ENCODE data around the gene SEMA3D.

Gene SEMA3D

DNA sequence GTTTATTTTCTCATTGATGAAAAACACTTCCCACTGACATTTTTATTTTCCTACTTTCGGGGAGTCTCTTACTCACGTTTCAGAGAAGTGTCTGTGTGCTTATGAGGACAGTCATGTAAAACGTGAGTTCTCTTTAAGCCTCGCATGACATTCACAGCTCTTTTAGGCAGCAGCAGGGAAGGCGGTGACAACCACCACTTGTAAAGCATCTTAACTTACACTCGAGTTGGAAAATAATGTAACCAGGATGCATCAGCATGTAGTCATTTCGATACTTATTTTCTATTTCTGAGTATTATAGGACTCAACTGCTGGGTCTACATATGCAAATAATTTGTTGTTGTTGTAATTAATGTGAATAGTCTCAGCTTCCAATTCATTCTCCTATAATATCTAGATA, 153.6 kb downstream of the SEMA3D start:
- no peak for DNase-seq (ENCODE audit: low read depth in 2 of 2)

DNA sequence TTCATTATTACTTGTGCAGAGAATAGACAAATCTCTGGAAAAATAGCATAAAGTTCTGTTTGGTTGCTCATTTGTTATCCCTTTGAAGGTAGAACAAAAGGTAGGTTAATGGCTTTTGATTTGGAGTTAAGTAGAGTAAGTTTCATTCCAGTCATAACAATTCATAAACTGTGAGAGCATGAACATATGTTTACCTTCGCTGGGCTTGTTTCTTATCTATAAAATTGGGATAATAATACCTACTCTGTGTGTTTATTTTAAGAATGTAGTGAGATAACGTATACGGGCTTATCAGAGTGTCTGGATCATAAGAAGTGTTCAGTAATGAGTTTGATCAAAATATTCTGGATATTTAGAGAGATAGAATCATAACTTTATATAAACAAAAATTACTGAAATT, 155.4 kb downstream of the SEMA3D start:
- no peak for DNase-seq (ENCODE audit: low read depth in 2 of 2)

DNA sequence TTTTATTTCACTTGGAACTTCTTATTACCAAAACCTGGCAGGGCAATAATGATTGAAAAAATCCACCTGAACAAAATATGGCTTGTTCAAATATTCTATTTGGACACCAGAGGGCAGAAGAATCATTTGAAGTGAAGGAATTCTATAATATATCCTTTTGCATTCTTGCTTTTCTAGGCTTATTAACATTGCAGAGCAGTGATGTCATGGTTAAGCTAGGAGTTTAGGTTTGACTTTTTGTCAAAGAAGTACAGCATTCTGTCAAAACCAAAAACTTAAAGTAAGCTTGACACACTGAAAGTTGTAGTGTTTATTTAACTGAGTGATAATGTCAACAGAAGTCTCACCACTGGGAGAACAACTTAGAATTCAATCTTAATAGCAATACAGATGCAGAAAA, 156.0 kb downstream of the SEMA3D start:
- DNase-seq (ENCODE audit: low read depth in 2 of 2), result no peak

DNA sequence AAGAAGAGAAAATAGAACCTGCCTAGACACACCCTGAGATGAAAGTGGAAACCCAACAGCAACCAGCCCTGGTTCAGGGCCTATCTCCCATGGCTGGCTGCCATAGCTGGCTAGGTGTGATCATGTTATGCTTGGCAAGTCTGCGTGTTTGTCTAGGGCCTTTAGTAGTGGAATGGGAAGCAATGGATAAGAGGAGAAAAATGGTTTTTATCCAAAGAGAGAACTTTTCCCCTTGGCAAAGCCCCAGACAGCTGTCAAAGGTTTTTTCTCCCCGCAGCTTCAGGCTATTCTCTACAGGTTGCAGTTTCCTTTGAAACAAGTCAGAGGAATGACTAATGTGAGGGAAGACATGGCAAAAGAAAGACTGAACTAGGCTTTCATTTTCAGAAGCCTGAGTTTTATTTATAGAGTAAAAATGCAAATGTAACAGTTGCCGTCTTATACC, 161.5 kb downstream of the SEMA3D start:
- no peak for DNase-seq (ENCODE audit: low read depth in 2 of 2)

DNA sequence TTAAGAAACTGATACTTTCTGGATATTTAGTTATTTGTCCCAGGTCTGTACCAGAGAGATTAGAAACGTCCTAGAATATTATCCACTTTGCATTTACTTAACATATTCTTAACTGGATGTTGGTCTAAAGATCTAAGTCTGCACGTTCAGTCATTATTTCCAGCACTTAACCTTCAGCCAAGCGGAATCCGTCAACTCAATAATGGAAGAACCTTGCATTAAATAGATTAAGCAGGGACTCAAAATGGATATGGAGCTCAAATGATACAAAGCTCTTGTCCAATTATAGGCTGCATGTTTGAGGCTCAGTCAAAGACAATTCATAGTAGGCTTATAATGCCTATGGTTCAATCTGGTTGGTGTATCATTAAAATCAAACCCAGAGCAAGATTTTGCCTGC, 162.9 kb downstream of the SEMA3D start:
- no peak for DNase-seq (ENCODE audit: low read depth in 2 of 2)

DNA sequence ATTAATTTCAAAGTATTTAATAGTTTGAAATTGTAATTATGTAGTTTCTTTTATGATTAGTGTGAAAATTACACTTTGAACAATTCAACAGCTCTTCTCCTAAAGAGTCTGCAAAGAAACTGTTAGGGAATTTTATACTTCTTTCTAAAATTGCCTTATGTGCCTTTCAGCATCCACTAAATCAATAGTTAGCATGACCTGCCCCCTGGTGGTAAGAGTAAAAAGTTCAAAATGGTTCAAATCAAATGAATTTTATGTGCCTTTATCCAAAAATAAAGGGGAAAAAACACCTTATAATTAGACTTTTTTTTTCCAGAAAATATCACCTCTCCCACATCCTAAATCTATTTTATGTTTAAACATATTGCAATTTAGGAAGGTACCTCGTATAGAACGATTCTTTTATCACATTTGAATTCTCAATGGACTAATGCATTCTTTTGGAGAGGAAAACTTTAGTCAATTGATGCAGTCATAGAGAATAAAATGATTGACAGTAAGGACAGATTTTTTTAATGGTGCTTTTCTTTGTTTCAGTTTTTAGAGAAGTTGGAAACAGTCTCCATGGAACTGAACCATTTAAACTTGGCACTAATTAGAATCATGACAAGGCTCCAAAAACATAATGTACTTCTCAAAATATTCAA, 163.7 kb downstream of the SEMA3D start:
- no peak for DNase-seq (ENCODE audit: low read depth in 2 of 2)

DNA sequence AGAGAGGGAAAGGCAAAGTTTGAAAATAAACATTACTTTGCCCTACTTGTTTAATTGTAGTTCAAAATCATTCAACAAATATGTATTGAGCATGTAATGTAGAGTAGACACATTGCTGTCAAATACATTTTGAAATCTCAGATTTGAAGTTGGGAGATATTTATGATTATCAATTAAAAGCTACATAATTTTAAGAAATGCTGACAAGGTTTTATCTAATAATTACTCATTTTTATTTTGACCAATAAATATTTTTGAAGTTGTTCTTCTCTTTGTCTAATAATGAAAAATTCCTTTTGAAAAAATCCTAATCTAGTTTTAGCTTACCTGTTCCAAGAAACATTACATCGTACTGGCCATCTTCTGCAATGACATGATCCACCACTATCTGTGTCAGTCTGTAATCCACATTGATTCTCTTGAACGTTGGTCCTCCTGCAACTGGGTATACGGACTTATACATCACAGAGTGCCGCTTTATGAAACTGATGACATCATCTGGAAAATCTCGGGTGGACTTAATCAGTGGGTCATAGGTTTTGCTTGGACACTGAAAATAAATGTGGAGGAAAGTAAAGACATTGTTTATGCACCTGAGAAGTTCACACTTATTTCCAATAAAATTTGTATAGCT, 164.7 kb downstream of the SEMA3D start:
- DNase-seq (ENCODE audit: low read depth in 2 of 2), result no peak

DNA sequence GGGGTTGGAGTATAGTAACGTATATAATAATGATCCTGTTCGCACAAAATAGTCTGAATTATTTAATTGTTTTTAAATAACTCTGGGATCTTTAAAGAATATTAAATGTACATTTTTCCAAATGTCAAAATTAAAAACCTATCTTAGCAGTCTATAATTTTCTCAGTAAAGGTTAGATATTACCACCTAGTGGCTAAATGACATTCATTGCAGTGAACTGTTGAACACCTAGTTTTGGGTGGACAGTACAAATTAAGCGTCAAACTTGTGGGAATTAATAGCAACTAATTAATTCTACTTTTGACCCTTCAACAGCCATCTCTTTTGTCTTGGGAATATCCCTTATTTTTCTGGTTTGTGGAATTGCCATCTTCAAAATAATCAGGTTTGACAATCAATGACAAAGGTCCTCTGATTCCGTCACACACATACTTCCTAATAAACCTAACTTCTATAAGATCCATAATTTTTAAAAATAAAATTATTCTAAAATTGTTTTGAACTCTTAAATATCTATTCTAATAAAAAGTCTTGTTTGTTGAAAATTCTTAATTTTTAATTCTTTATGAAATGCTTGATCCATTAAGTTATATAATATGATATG, 165.7 kb downstream of the SEMA3D start:
- DNase-seq (ENCODE audit: low read depth in 2 of 2), result no peak

DNA sequence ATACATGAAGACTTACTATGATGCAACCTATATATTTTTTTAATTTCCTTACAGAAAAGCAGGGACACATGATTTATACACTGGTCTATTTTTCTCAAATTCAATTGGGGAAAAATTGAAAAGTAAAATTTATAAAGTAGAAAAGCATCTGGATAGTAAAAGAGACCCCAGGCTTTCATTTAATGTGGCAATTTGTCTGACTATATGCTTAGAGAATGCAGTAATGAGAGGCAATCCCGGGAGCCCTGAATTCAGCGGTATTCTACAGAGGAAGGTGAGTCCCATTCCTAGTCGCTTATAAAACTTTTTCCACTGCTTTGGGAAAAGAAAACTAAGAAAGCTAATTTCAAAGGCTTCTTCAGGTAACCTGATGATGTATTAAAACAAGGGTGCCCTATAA, 167.1 kb downstream of the SEMA3D start:
- no peak for DNase-seq (ENCODE audit: low read depth in 2 of 2)

DNA sequence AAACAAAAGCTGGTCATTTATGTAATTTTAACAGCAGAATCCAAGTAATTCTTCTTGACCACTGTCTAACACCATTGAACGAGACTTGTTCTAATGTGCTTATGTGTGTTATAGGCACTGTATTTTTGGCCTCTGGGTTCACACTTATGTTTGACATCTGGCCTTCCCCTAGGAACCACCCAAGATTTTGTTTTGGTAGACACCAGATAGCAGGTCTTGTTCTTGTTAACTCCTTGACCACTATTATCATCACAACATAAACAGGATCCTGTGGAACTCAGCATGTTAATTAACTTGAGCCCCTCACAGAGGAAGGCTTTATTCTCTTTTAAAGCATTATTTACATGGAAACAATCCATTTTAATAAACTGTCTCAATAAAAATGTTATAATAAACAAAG, 167.7 kb downstream of the SEMA3D start:
- no peak for DNase-seq (ENCODE audit: low read depth in 2 of 2)

DNA sequence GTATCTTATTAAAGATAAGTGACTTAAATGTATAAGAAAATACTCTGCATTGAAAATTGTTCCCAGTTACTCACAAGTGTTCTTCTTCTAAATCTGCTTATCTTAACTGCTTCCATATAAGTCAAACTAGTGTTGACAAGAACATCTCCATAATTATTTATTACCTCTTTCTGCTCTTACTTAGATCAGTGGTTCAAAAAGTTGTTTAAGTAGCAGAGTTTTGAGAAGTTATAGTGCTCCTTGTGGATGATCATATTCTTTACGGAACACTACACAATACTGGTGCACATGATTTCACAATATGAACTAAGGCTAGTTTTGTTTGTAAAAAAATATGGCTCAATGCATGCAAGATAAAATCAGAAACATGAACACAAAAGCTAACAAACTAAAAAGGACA, 168.4 kb downstream of the SEMA3D start:
- no peak for DNase-seq (ENCODE audit: low read depth in 2 of 2)

DNA sequence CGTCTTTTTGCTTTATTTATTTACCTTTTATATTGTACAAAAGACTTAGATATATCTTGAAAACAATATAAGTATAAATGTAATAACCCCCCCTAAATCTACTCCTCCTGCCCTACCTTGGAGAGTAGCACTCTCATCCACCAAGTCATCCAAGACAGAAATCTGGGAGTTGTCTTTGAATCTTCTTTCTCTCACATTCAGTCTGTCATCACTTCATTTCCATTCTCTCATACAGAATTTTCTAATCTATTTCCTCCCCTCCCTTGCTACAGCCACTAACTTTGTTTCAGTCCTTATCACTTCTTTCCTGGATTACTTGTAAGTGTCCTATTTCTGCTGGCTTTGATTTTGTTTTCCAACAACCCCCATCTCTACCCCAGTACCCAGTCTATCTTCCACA, 170.6 kb downstream of the SEMA3D start:
- no peak for DNase-seq (ENCODE audit: low read depth in 2 of 2)

DNA sequence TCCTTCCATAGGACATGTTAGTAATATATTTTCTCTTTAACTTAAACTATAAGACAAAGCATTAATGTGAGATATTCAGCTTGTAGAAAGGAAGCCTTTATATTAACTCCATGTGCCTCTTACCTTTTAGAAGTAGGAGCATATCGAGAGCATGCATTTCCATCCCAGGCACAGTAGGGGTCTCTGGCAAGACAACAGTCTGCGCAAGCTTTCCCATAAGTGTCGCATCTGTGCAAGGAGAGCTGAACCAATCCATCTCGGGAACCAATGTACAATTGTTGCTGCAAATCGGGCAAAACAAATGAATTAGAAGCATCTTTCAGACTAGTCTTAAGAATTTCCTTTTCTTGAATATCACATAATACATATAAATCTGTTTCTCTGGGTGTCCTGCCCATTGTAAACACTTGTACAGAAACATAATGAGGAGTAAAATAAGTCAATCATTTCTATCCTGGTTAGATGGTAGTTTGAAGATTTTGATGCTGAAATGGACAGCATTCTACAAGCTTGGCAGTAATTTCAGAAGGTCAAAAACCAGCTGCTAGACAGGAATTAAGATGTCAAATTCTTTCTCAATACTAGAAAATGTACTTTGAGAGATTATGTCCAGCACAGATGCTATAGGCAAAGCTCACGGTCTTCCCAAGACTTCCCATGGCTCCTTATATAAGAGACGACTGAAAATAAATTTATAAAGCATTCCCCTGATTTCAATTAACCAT, 171.8 kb downstream of the SEMA3D start:
- no peak for DNase-seq (ENCODE audit: low read depth in 2 of 2)

DNA sequence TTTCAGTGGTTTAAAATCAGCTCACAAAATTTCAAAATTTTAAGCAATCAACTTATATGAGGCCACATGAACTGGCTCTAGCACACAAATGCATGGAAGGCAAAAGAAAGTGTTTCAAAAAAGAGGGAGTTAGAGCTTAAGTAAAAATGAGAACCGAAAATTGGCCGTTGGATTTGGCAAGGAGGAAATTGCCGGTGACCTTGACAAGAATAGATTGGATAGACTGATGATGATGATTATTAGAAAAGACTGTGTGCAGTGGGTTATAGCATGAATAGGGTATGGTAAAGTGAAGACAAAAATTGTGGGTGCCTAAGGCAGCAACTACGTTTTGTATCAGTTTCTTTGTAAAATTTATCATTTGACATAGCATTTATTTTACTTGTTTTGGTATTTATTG, 175.7 kb downstream of the SEMA3D start:
- DNase-seq (ENCODE audit: low read depth in 2 of 2), result no peak

DNA sequence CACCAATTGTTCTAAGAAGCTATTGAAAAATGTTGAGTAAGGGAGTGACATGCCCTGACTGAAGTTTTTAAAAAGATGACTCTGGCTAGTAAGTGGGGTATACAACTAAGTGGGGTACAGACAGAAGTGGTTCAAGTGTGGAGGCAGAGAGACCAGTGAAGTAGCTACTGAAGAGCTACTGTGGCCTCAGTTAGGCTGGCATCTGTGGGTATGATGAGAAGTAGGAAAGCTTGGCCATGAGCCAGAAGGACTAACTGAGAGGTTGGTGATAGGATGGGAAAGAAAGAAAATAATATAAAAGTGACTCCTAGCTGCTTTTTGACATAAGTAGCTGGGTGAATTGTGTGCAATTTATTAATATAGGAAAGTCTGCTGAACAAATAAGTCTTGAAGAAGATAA, 176.6 kb downstream of the SEMA3D start:
- no peak for DNase-seq (ENCODE audit: low read depth in 2 of 2)

DNA sequence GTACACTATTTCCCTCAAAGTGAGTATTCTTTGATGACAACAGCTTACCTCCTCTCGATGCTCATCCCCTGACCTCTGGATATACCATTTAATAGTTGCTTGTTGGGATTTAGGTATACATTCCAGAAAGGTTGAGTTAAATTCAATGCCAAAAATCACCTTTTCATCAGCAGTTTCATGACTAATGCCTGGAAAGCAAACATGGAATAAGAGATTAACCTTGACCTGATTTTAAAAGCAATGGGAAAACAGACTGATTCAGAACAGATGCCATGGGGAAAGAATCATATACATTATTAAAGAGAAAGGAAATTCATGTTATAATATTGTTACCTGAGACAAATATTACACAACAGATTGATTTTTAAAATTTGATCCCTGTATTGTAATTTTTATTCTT, 180.1 kb downstream of the SEMA3D start:
- DNase-seq (ENCODE audit: low read depth in 2 of 2), result no peak

DNA sequence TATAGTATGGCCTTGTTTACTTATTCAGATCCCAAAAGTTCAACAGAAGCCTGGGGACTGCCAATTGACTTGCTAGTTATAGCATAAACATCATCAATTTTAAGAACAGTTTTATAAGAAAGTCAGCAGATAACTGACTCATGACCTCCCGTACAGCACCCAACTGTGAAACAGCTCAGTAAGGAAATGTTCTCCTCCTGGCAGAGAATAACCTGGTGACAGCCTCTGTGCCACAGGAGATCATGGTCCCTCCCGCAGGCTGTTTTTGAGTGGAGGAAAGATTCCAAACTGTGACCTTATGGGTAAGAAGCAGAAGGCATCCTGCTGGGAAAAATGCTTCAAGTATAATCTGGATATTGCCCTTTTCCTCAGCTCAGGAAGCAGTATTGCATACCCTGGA, 182.5 kb downstream of the SEMA3D start:
- no peak for DNase-seq (ENCODE audit: low read depth in 2 of 2)

DNA sequence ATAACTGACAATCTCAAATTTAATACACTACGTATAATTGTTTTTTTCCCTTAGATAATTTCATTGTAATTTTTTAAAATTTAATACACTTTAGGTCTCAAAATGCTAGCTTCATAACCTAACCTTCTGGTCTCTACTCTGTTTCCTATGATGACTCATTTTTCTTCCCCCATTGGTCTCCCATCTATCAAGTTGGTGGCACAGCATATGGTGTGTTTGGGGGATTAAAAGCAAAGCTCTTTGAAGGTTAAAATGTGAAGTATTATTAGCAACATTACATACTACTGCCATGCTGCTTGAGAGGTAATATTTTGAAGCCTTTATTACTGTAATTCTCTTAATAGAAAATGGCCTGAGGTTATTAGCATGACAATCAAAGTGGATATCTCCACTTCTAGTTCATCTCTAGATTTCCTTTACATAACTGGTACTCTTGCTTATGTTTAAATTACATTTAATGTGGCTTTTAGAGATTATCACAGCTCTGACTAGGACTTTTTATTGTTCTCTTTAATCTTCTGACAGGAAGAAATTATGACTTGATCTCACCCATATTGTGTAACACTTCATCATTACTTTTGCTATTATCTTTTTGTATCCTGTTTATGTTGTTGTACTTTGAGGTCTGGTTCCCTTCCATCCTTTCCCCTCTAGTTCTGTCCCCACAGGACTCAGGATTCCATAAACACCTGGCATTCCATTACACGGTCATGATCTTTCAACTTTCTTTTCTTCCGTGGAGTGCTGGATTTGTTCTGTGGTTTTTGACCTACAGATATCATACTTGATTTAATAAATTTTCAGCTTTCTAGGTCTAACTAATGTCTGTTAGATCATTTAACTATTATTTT, 185.1 kb downstream of the SEMA3D start:
- DNase-seq (ENCODE audit: low read depth in 2 of 2), result no peak

DNA sequence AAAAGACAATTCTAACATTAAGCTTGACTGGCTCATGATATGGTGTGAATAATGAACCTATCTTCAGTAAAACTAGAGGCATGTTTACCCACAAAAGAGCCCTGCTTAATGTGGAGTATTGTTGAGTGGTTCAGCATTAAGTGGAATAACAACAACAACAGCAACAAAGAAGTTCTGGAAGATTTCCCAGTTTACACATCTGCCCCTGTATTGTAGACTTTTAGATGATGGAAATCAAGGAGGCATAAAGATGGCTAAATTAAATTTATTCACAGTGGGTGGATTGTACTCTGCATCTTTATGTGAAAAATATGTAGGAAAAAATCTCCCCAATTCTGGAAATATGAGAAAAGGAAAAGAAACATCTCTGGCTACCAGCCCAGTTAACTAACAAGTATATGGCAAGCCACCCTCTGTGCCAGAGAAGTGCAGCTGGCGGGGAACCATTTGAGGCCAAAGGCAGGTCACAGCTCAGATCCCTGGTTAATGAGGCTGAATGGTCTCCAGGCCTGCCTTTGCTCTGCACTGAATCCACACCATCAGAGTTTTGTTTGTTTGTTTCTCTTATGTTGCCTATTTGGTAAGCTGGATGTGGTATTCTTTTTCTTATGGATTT, 186.0 kb downstream of the SEMA3D start:
- DNase-seq (ENCODE audit: low read depth in 2 of 2), result no peak

DNA sequence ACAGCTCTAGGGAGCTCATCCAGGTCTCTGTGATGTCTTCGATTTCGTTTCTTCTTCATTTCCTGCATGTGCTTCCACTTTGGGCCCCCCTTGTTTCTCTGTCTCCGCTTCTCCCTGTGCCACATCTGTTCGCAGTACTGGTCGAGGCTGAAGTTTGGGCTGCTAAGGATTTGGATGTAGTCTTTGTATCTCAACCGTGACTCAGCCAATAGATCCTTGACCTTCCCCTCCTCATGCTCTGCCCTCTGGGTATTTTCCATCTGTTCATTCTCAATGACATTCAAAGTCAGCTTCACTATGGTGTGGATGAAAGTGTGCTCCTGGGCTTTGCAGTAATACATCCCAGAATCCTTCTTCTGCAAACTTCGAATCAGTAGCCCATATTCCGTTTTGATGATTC, 187.4 kb downstream of the SEMA3D start:
- no peak for DNase-seq (ENCODE audit: low read depth in 2 of 2)

DNA sequence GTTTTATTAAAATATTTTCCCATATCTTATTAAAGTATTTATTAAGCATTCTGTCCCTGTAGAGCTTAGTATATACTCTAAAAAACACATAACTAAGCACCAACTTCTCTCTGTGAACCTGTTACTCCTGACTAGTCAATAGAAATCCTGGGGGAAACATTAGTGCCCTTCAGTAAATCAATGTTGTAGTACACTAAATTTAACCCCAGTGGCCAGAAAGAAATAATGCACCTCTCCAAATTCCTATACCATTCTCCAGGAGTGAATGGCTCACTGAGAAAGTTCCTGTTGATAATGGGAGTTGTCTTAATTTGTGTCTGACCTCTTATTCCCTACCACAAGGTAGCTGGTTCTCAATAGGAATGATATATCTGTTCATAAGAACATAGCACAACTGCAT, 188.2 kb downstream of the SEMA3D start:
- DNase-seq (ENCODE audit: low read depth in 2 of 2), result no peak

DNA sequence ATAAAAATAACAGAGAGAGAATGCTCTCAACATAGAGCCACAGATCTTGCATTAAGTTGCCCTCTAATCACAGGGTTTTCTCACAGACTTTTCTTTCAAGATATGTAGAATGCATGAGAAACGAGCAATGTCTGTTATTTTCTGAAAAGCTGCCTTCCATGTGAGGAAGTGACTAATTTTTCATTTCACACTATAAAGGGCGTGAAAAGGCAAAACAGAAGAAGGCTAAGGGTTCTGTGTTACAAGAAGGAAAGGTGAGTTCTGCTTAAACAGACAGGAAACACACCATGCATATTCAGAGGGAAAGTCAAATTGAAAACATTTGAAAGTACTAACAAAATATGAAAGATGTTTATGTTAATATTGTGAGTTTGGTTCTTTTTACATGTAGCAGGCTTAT, 189.2 kb downstream of the SEMA3D start:
- DNase-seq (ENCODE audit: low read depth in 2 of 2), result no peak

Data from activated CD8-positive, alpha-beta memory T cell treated with anti-CD3 and anti-CD28 coated beads for 4 hours (primary cell).